GM12873 (cell line): ENCODE measurements around the gene TNFRSF17.

ENCODE experiments used
- CTCF ChIP-seq: IDR thresholded peaks from 2 replicates; pipeline ENCODE4 v1.5.1; 2012; ENCODE audit warnings: low read depth, mild to moderate bottlenecking, moderate library complexity, low read length, control low read depth; ENCODE audit not compliant: insufficient read depth; ENCODE audit errors: missing control alignments

TNFRSF17 gene

GRCh38 chr16:11992008-11992584 is 27.1 kb downstream of the TNFRSF17 start:
- TF ChIP-seq CTCF = no peak

- TF ChIP-seq CTCF = no peak
Observed at GRCh38 chr16:11992586-11993524, 27.8 kb downstream of the TNFRSF17 start.

GRCh38 chr16:11994143-11995119 is 29.4 kb downstream of the TNFRSF17 start:
- TF ChIP-seq CTCF = no peak

GRCh38 chr16:11996433-11997330 is 31.7 kb downstream of the TNFRSF17 start:
- no peak for TF ChIP-seq CTCF

- TF ChIP-seq CTCF = no peak
Observed at GRCh38 chr16:12000032-12000431, 35.0 kb downstream of the TNFRSF17 start.

DNA sequence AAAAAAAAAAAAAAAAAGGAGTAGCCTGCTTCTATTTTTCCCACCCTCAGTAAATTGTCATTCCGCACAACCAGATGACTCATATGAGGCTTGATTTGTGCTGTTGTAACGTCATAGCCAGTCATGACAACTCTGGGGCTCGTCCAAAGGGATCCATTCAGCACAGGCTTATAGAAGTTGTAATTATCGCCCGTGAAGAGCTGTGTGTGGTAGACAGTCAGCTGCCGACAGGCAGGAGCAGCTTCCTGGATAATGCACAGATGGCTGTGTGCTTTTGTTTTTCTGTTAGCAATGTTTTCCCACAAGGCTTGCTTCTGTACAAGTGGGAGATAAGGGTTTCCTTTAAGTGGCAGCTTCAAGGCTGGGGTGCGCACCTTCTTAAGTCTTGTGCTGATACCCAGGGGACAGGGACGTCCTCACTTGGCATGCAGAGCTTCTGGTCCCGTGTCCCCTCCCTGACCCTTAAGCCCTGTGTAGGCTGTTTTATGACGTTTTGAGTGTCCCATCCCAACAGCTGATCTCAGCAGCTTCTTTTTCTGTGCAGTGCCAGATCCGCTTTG is 37.5 kb downstream of the TNFRSF17 start:
- no peak for TF ChIP-seq CTCF
